GM20000 (cell line): ENCODE results near the gene EIF1AX.
A peak's percentile ranks its signal among the peaks of the same experiment; 100 is the strongest.
"Not testable (repeated sequence)": the region's sequence is repeated elsewhere in the genome, so short reads cannot be mapped to it uniquely, and the experiment has no call there.

Experiments used
- DNase-seq: peaks from one replicate; pipeline ENCODE4 v3.0.0; 2012; ENCODE audit warnings: low spot score
- CTCF ChIP-seq: IDR thresholded peaks from 2 replicates; pipeline ENCODE4 v1.5.1; 2012; ENCODE audit warnings: mild to moderate bottlenecking, control low read depth; ENCODE audit errors: extremely low read depth, missing control alignments

The EIF1AX gene

GRCh38 chrX:20141281-20142220 lies at the start of gene EIF1AX:
EIF1AX (minus strand) TSS chrX:20141838; CDS start chrX:20141640, 198 bp downstream.
- DNase-seq: peak; percentile 82

GRCh38 chrX:20189171-20189570 lies 47.5 kb upstream of the EIF1AX start:
- DNase-seq: no peak
- TF ChIP-seq CTCF: no peak

More at GRCh38 chrX:20141281-20142220, at the start of gene EIF1AX:
- no peak for TF ChIP-seq CTCF

GRCh38 chrX:20181598-20182329 lies 40.1 kb upstream of the EIF1AX start:
- no peak for DNase-seq
- TF ChIP-seq CTCF: no peak

- TF ChIP-seq CTCF: no peak
- no peak for DNase-seq
These were observed 35.5 kb upstream of the EIF1AX start for GRCh38 chrX:20177093-20177492.

GRCh38 chrX:20173856-20174255 lies 32.2 kb upstream of the EIF1AX start:
- TF ChIP-seq CTCF: no peak

GRCh38 chrX:20173313-20173712 lies 31.7 kb upstream of the EIF1AX start:
- DNase-seq: no peak
- TF ChIP-seq CTCF: no peak

More at GRCh38 chrX:20173856-20174255, 32.2 kb upstream of the EIF1AX start:
- DNase-seq: no peak

GRCh38 chrX:20171887-20172286 lies 30.2 kb upstream of the EIF1AX start:
- TF ChIP-seq CTCF: no peak
- no peak for DNase-seq

- DNase-seq: not testable (repeated sequence)
These were observed 20.9 kb upstream of the EIF1AX start for GRCh38 chrX:20162516-20162915.
